ENCODE results near the gene ENTPD5. TPM values are rescaled to one million over a fixed set of nuclear protein-coding genes. Genes with fewer than 3 reads are reported as not detected.
"Not testable (repeated sequence)": the region's sequence is repeated elsewhere in the genome, so short reads cannot be mapped to it uniquely, and the experiment has no call there.

Gene ENTPD5
- polyA plus RNA-seq, 3 donors = 4.6 to 8.0 (median 6.5) TPM

DNA sequence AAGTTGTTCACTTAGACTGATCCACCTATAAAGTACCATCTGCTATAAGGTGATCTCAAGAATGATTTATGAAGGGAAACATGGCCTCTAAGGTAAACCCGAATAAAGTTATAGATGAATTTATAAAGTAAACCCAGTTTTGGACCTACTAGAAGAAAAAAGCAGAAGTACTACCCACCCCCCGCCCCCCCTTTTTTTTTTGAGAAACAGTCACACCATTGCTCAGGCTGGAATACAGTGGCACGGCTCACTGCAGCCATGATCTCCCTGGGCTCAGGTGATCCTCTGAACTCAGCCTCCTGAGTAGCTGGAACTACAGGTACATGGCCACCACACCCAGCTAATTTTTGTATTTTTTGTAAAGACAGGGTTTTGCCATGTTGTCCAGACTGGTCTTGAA, 3.9 kb downstream of the ENTPD5 start:
- WGBS, 3 donors = 60 to 90% (median 60%) methylated on average over 3 of the region's 3 CpGs
- H3K27ac ChIP-seq (ENCODE audit: low read depth, low read length) = no peak overlapping the region

DNA sequence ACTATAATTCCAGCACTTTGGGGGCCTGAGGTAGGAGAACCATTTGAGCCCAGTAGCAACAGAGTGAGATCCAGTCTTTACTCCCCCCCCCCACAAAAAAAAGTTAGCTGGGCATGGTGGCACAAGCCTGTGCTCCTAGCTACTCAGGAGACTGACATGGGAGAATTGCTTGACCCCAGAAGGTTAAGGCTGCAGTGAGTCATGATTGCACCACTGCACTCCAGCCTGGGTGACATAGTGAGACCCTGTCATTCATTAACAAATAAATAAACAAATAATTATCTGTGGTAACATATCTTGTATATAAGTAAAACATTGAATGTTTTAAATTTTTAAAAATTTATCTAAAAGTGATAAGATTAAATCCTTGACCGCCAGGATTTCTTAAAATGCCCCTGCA, 4.8 kb downstream of the ENTPD5 start:
- H3K27ac ChIP-seq (ENCODE audit: low read depth, low read length) = no peak overlapping the region
- 63 to 96% (median 85%) methylated on average over 1 of the region's 1 CpG for WGBS, 3 donors

- H3K27ac ChIP-seq (ENCODE audit: low read depth, low read length) = no peak overlapping the region
- WGBS, 3 donors = 79 to 87% (median 86%) methylated on average over 2 of the region's 2 CpGs
Observed at GRCh38 chr14:74008843-74009499, 10.1 kb downstream of the ENTPD5 start.

DNA sequence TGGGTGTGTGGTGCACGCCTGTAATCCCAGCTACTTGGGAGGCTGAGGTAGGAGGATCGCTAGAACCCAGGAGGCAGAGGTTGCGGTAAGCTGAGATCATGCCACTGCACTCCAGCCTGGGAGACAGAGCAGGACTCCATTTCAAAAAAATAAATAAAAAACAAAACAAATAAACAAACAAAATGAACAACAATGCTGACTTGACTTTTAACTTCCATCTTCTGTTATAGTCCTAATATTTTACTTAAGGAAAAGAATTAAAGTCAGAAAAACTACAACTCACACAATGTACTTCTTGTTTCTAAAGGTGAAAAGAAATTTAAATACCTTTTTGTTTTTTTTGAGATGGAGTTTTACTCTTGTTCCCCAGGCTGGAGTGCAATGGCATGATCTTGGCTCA, 13.4 kb downstream of the ENTPD5 start:
- not testable (repeated sequence) for H3K27ac ChIP-seq (ENCODE audit: low read depth, low read length)
- WGBS, 3 donors = 94 to 100% (median 99%) methylated on average over 3 of the region's 3 CpGs

GRCh38 chr14:73998726-73999125, 20.4 kb downstream of the ENTPD5 start:
- 72 to 84% (median 78%) methylated on average over 2 of the region's 2 CpGs for WGBS, 3 donors
- no peak overlapping the region for H3K27ac ChIP-seq (ENCODE audit: low read depth, low read length)

GRCh38 chr14:73997944-73998447, 21.1 kb downstream of the ENTPD5 start:
- WGBS, 3 donors = 37 to 84% (median 77%) methylated on average over 7 of the region's 7 CpGs
- H3K27ac ChIP-seq (ENCODE audit: low read depth, low read length) = no peak overlapping the region

GRCh38 chr14:73997108-73997943, 21.8 kb downstream of the ENTPD5 start:
- WGBS, 3 donors = 87 to 97% (median 88%) methylated on average over 1 of the region's 1 CpG
- no peak overlapping the region for H3K27ac ChIP-seq (ENCODE audit: low read depth, low read length)

DNA sequence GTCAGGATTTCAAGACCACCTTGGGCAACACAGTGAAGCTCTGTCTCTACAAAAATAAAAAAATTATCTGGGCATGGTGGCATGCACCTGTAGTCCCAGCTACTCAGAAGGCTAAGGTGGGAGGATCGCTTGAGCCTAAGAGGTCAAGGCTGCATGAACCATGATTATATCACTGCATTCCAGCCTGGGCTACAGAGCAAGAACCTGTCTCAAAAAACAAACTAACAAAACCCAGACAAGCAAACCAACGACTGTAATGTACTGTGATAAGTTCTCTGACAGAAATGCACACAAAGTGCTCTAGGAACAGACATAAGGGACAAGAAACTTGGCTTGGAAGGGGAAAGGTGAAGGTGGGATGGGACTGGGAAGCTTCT, 22.4 kb downstream of the ENTPD5 start:
- 21 to 77% (median 62%) methylated on average over 2 of the region's 2 CpGs for WGBS, 3 donors
- no peak overlapping the region for H3K27ac ChIP-seq (ENCODE audit: low read depth, low read length)

DNA sequence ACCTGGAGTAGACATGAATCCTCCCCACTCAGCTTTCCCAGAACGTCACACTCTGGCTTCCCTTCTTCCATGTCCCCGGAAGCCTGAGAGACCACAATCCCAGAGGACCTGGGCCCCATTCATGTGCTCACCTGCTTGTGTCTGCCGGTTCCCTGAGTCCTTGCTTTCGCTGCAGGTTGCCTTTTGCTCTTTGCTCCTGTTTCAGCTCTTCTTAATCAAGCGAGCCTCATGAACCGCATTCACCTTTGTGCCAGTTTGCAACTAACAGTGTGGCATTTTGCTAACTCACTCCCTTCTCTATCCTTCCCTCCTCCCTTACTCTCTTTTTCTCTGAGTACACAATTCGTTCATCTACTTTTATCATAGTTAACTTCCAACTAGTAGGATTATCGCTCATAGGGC, 23.1 kb downstream of the ENTPD5 start:
- no peak overlapping the region for H3K27ac ChIP-seq (ENCODE audit: low read depth, low read length)
- WGBS, 3 donors = 72 to 92% (median 87%) methylated on average over 8 of the region's 8 CpGs

- not testable (repeated sequence) for H3K27ac ChIP-seq (ENCODE audit: low read depth, low read length)
- WGBS, 3 donors = 88 to 97% (median 91%) methylated on average over 7 of the region's 7 CpGs
Observed at GRCh38 chr14:73994926-73995325, 24.2 kb downstream of the ENTPD5 start.

GRCh38 chr14:73991092-73991491, 28.0 kb downstream of the ENTPD5 start:
- WGBS, 3 donors = 55 to 73% (median 69%) methylated on average over 4 of the region's 4 CpGs
- no peak overlapping the region for H3K27ac ChIP-seq (ENCODE audit: low read depth, low read length)

DNA sequence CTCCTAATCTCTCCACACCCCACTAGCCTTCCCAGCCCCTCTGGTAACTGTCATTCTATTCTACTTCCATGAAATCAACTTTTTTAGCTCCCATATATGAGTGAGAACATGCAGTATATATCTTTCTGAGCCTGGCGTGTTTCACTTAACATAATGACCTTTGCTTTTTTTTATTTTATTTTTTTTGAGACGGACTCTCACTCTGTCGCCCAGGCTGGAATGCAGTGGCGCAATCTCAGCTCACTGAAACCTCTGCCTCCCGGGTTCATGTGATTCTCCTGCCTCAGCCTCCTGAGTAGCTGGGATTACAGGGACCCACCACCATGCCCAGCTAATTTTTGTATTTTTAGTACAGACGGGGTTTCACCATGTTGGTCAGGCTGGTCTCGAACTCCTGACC, 30.4 kb downstream of the ENTPD5 start:
- WGBS, 3 donors = 75 to 87% (median 81%) methylated on average over 5 of the region's 7 CpGs
- H3K27ac ChIP-seq (ENCODE audit: low read depth, low read length) = not testable (repeated sequence)

DNA sequence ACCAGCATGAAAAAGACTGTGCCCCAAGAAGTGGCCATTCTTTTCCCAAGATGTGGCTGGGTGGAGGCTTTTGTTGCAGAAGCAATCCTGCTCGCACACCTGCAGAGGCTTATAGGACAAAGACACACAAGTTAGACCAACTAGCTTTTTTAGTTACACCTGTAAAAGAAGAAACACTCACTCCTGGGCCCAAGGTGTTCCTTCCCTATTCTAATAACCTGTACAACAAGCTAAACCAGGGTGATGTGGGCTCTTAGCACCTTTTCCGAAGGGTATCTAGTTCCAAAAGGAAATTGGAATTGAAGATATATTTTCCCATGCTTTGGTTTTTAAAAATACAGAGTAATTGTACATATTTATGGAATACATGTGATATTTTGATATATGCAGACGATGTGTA, 31.0 kb downstream of the ENTPD5 start:
- no peak overlapping the region for H3K27ac ChIP-seq (ENCODE audit: low read depth, low read length)
- 77 to 98% (median 94%) methylated on average over 3 of the region's 3 CpGs for WGBS, 3 donors

GRCh38 chr14:73977896-73978295, 41.2 kb downstream of the ENTPD5 start:
- WGBS, 3 donors = 50 to 56% (median 56%) methylated on average over 4 of the region's 4 CpGs
- H3K27ac ChIP-seq (ENCODE audit: low read depth, low read length) = no peak overlapping the region

- WGBS, 3 donors = 84 to 88% (median 87%) methylated on average over 6 of the region's 6 CpGs
- H3K27ac ChIP-seq (ENCODE audit: low read depth, low read length) = no peak overlapping the region
Observed at GRCh38 chr14:73976125-73976524, 43.0 kb downstream of the ENTPD5 start.

DNA sequence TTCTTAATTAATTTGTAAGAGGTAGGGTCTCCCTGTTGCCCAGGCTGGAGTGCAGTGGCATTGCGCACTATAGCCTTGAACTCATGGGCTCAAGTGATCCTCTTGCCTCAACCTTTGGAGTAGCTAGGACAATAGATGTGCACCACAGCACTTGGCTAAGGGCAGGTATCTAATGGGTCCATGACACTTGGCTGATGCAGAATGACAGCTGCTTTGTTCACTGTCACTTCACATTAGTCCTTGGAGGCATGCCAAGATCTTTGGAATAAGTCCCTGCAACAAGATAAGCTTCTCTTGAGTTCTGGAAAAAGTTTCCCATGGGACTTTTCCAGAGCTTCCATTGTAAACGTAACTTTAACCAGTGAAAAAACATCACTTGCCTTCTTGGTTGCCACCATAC, 45.6 kb downstream of the ENTPD5 start:
- WGBS, 3 donors = 69 to 86% (median 81%) methylated on average over 2 of the region's 2 CpGs

GRCh38 chr14:73968885-73969284, 50.2 kb downstream of the ENTPD5 start:
- WGBS, 3 donors = 70 to 93% (median 93%) methylated on average over 2 of the region's 2 CpGs

More for the DNA sequence above, 45.6 kb downstream of the ENTPD5 start:
- no peak overlapping the region for H3K27ac ChIP-seq (ENCODE audit: low read depth, low read length)

GRCh38 chr14:73965216-73965615, 53.9 kb downstream of the ENTPD5 start:
- 96 to 97% (median 97%) methylated on average over 4 of the region's 4 CpGs for WGBS, 3 donors
- no peak overlapping the region for H3K27ac ChIP-seq (ENCODE audit: low read depth, low read length)

More at GRCh38 chr14:73968885-73969284, 50.2 kb downstream of the ENTPD5 start:
- no peak overlapping the region for H3K27ac ChIP-seq (ENCODE audit: low read depth, low read length)

DNA sequence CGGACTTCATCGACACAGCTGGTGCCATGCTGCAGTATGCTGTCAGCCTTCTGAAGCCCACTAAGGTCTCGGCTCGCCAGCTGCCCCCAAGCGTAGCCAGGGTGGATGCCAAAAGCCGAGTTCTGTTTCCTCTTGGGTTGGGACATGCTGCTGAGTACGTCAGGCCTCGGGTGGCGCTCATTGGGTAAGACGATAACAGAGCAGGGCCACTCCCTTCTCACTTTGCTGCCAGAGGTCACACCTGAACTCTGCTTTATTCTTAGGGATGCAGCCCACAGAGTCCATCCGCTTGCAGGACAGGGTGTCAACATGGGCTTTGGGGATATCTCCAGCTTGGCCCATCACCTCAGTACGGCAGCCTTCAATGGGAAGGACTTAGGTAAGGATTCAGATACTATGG, 57.9 kb downstream of the ENTPD5 start:
- 88 to 96% (median 90%) methylated on average over 12 of the region's 12 CpGs for WGBS, 3 donors

GRCh38 chr14:73958591-73958990, 60.5 kb downstream of the ENTPD5 start:
- H3K27ac ChIP-seq (ENCODE audit: low read depth, low read length) = no peak overlapping the region

More for the DNA sequence above, 57.9 kb downstream of the ENTPD5 start:
- no peak overlapping the region for H3K27ac ChIP-seq (ENCODE audit: low read depth, low read length)
